SK-N-MC (cell line): ENCODE measurements around the gene SLC27A1.

ENCODE experiments used
- EZH2 ChIP-seq: fragments of 200-600 bp; sonication (generic); IDR thresholded peaks from one replicate; pipeline ENCODE4 v1.6.1; 2017; ENCODE audit warnings: antibody characterized with exemption
- FOXP2 ChIP-seq: optimal IDR thresholded peaks from 2 replicates; pipeline ENCODE3; 2011; ENCODE audit warnings: mild to moderate bottlenecking, moderate library complexity; ENCODE audit not compliant: insufficient read depth; ENCODE audit errors: extremely low read length, control extremely low read depth
- POLR2AphosphoS5 ChIP-seq: IDR thresholded peaks from 2 replicates; pipeline ENCODE4 v1.6.1; 2012; ENCODE audit warnings: mild to moderate bottlenecking, low read depth, low read length, borderline replicate concordance

- no peak for TF ChIP-seq EZH2
- TF ChIP-seq POLR2AphosphoS5: no peak
- TF ChIP-seq FOXP2: no peak
These were observed 20.1 kb downstream of the SLC27A1 start for GRCh38 chr19:17490411-17490810.
